Stomach (tissue), 9 donors: Measurements from ENCODE around the gene MSN. TPM values are rescaled to one million over a fixed set of nuclear protein-coding genes. Genes with fewer than 3 reads are reported as not detected.
"Not testable (repeated sequence)": the region's sequence is repeated elsewhere in the genome, so short reads cannot be mapped to it uniquely, and the experiment has no call there.

Experiments used
- DNase-seq, 2 donors: peaks; one replicate each; pipeline versions ENCODE4 v3.0.0 to v3.0.0-alpha.2; 2013 to 2019
- H3K27ac ChIP-seq, 5 donors: fragments of 200-600 bp in 4 of 5; sonication (generic) in 4 of 5; one replicate each; pipeline ENCODE4 v1.5.1; 2013 to 2019; ENCODE audit warnings: mild to moderate bottlenecking in 1 of 5, moderate library complexity in 1 of 5
- H3K27me3 ChIP-seq, 3 donors: fragments of 200-600 bp; sonication (generic); one replicate each; pipeline ENCODE4 v1.5.1; 2017 to 2019; ENCODE audit warnings: mixed run types in 1 of 3
- H3K36me3 ChIP-seq, 4 donors: fragments of 200-600 bp; sonication (generic); 1 replicate in 3 of 4; 2 replicates in 1 of 4; pipeline ENCODE4 v1.5.1; 2016 to 2019
- H3K4me1 ChIP-seq, 4 donors: fragments of 200-600 bp; sonication (generic); one replicate each; pipeline ENCODE4 v1.5.1; 2016 to 2019
- H3K4me3 ChIP-seq, 4 donors: fragments of 200-600 bp; sonication (generic) in 3 of 4; one replicate each; pipeline ENCODE4 v1.5.1; 2016 to 2019; ENCODE audit warnings: mild to moderate bottlenecking in 1 of 4
- H3K9me3 ChIP-seq, 4 donors: fragments of 200-600 bp; sonication (generic); one replicate each; pipeline ENCODE4 v1.5.1; 2016 to 2019
- EP300 ChIP-seq: sonication (generic); formaldehyde crosslinking; IDR thresholded peaks from one replicate; pipeline ENCODE4 v1.6.1; 2017; ENCODE audit warnings: antibody characterized with exemption
- POLR2A ChIP-seq, 4 donors: fragments of 450-650 bp; IDR thresholded peaks; one replicate each; pipeline ENCODE4 v1.6.1; 2016; ENCODE audit warnings: antibody characterized with exemption in 4 of 4, control low read depth in 2 of 4, mild to moderate bottlenecking in 1 of 4, moderate library complexity in 1 of 4
- POLR2AphosphoS5 ChIP-seq, 3 donors: sonication (generic); formaldehyde crosslinking; IDR thresholded peaks; one replicate each; pipeline ENCODE4 v1.6.1; 2016; ENCODE audit warnings: antibody characterized with exemption in 3 of 3
- WGBS, 5 donors: extraction: QIAGEN DNeasy Blood & Tissue Kit in 3 of 5; methylation state at CpG; one replicate each; pipeline versions ENCODE4 v1.1.5 to v1.1.7; 2013 to 2018; 5-methylcytosine and 5-hydroxymethylcytosine counted together
- intact Hi-C: fragments of 100-400 bp; cut with DNase I; formaldehyde crosslinking; loops from one replicate; pipeline ENCODE4 v1.15.1; 2023; ENCODE audit warnings: low total_unique reads
- polyA plus RNA-seq, 3 donors: library from polyadenylated mRNA; stranded (reverse); fragments of 200-250 nt; gene quantifications; one replicate each; pipeline ENCODE4 v1.2.3, GENCODE V29; 2013
- total RNA-seq, 5 donors: library from RNA; depleted of rRNA; stranded (reverse); fragments of >200 nt; gene quantifications; one replicate each; pipeline versions ENCODE4 v1.1.0 to v1.2.3, GENCODE V29; 2014 to 2016
- TF ChIP-seq, protein P1 (sequence below), 7 experiments: fragments of 450-650 bp in 4 of 7; fragments of 200-600 bp in 3 of 7; sonication (generic) in 3 of 7; IDR thresholded peaks; one replicate each; pipeline ENCODE4 v1.5.1; 2016 to 2019; ENCODE audit warnings: antibody characterized with exemption in 7 of 7, control low read depth in 2 of 7, mild to moderate bottlenecking in 1 of 7
- donor health status: healthy with polysubstance abuse.
- donor health status: Bipolar disorder and iron deficiency.
- donor health status: healthy.

The MSN gene
- total and polyA plus RNA-seq, 8 donors = 50.0 to 90.2 (median 73.1) TPM

DNA sequence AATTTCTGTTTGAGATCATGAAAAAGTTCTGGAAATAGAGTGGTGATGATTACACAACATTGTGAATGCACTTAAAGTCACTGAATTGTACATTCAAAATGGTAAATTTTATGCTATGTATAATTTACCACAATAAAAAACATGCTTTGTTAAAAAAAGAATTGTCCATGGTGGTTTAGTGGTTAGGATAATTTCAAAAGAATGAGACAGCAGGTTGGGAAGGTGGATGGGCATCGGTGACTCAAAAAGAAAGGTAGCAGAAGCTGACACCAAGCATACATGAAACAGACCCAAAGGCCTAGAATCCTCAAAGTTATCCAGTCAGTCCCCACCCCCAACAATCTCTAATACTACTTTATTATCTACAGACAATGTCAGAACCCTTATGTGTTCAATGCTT is 91.1 kb downstream of the MSN start:
- H3K4me3 ChIP-seq = no peak overlapping the region

DNA sequence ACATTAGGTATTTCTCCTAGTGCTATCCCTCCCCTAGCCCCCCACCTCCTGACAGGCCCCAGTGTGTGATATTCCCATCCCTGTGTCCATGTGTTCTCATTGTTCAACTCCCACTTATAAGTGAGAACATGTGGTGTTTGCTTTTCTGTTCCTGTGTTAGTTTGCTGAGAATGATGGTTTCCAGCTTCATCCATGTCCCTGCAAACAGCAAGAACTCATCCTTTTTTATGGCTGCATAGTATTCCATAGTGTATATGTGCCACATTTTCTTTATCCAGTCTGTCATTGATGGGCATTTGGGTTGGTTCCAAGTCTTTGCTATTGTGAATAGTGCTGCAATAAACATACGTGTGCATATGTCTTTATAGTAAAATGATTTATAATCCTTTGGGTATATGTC is 92.1 kb downstream of the MSN start:
- intact Hi-C loops, H3K9me3 ChIP-seq, H3K27me3 ChIP-seq, H3K4me3 ChIP-seq, DNase-seq, H3K36me3 ChIP-seq, H3K27ac ChIP-seq, H3K4me1 ChIP-seq: not testable (repeated sequence)
- WGBS, 5 donors = 67 to 100% (median 80%) methylated on average over 1 of the region's 1 CpG

More for the DNA sequence above, 91.1 kb downstream of the MSN start:
- Histone ChIP-seq H3K9me3 (peaks cover 0 to 20% (median 8%) of the 10 kb centered on the region in 4 donors), H3K27ac (no peak overlapping the region), H3K27me3 (no peaks in the 10 kb centered on the region), H3K4me1 (no peaks in the 10 kb centered on the region), H3K36me3 (no peaks in the 10 kb centered on the region)
- WGBS, 5 donors = 71 to 90% (median 88%) methylated on average over 1 of the region's 1 CpG
- DNase-seq = no peak
- intact Hi-C loops = no loop called here
- no peak for TF ChIP-seq EP300

DNA sequence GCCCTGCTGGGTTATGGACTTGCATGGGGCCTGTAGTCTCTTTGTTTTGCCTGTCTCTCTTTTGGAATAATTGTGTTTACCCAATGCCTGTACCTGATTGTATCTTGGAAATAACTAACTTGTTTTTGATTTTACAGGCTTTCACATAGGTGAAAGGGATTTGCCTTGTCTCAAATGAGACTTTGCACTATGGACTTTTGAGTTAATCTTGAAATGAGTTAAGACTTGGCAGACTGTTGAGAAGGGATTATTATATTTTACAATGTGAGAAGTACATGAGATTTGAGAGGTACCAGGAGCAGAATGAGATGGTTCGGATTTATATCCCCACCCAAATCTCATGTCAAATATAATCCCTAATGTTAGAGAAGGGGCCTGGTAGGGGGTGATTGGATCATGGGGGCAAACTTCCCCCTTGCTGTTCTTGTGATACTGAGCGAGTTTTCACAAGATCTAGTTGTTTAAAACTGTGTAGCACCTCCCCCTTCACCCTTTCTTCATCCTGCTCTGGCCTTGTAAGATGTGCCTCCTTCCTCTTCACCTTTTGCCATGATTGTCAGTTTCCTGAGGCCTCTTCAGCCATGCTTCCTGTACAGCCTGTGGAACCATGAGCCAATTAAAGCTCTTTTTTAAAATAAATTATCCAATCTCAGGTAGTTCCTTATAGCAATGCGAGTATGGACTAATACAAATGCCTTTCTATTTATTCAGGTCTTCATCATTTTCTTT is 102.3 kb downstream of the MSN start:
- intact Hi-C loops = no loop called here
- TF ChIP-seq POLR2A (IDR thresholded peaks at IDR 0.05) (no peak), POLR2AphosphoS5 (IDR thresholded peaks at IDR 0.05) (no peak), EP300 (no peak)
- TF ChIP-seq, protein P1, sequence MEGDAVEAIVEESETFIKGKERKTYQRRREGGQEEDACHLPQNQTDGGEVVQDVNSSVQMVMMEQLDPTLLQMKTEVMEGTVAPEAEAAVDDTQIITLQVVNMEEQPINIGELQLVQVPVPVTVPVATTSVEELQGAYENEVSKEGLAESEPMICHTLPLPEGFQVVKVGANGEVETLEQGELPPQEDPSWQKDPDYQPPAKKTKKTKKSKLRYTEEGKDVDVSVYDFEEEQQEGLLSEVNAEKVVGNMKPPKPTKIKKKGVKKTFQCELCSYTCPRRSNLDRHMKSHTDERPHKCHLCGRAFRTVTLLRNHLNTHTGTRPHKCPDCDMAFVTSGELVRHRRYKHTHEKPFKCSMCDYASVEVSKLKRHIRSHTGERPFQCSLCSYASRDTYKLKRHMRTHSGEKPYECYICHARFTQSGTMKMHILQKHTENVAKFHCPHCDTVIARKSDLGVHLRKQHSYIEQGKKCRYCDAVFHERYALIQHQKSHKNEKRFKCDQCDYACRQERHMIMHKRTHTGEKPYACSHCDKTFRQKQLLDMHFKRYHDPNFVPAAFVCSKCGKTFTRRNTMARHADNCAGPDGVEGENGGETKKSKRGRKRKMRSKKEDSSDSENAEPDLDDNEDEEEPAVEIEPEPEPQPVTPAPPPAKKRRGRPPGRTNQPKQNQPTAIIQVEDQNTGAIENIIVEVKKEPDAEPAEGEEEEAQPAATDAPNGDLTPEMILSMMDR (IDR thresholded peaks at IDR 0.05) = no peak
- WGBS, 5 donors = 50 to 72% (median 63%) methylated on average over 3 of the region's 3 CpGs
- Histone ChIP-seq H3K9me3 (no peaks in the 10 kb centered on the region), H3K27me3 (peaks cover 0 to 7% (median 0%) of the 10 kb centered on the region in 3 donors), H3K4me1 (no peaks in the 10 kb centered on the region), H3K27ac (no peak overlapping the region), H3K36me3 (no peaks in the 10 kb centered on the region), H3K4me3 (no peak overlapping the region)
- DNase-seq = no peak

DNA sequence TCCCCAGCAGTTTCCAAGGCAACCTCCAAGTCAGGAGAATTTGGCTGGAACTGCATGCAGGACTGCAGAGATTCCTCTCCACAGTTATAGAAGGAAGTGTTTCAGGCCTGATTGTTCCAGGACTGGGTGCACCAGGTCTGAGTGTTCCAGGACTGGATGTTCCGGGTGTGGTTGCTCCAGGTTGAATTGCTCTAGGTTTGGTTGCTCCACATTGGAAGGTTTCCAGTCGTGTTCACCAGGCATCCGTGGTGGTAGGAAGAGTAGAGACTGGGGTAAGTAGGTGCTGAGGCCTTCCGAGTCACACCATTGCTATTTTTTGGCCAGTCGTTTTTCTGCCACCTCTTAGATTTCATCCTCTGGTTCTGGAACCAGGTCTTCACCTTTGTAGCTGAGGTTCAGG is 105.4 kb downstream of the MSN start:
- no peak for TF ChIP-seq POLR2AphosphoS5 (IDR thresholded peaks at IDR 0.05)
- TF ChIP-seq, protein P1 (IDR thresholded peaks at IDR 0.05) = no peak
- no peak for TF ChIP-seq POLR2A (IDR thresholded peaks at IDR 0.05)
- TF ChIP-seq EP300 = no peak
- H3K4me1 ChIP-seq = no peaks in the 10 kb centered on the region
- DNase-seq = no peak
- H3K36me3 ChIP-seq = no peaks in the 10 kb centered on the region
- WGBS, 5 donors = 62 to 80% (median 75%) methylated on average over 5 of the region's 5 CpGs
- H3K27ac ChIP-seq = no peak overlapping the region
- no peaks in the 10 kb centered on the region for H3K27me3 ChIP-seq
- H3K4me3 ChIP-seq = no peak overlapping the region
- intact Hi-C loops = no loop called here
- no peaks in the 10 kb centered on the region for H3K9me3 ChIP-seq

DNA sequence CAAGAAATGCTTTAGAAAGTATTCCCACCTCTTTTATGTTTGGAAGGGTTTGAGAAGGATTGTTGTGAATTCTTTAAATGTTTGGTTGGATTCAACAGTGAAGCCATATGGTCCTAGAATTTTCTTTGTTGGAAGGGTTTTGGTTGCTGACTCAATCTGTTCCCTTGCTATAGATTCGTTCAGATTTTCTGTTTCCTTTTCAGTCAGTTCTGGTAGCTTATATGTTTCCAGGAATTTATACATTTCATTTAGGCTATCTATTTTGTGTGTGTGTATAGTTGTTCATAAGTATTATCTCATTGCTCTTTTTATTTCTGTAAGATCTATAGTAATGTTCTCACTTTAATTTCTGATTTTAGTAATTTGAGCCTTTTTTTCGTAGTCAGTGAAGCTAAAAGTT is 114.4 kb downstream of the MSN start:
- H3K27me3 ChIP-seq = no peaks in the 10 kb centered on the region
- no peaks in the 10 kb centered on the region for H3K36me3 ChIP-seq
- TF ChIP-seq, protein P1 (IDR thresholded peaks at IDR 0.05) = no peak
- no peak for TF ChIP-seq POLR2A (IDR thresholded peaks at IDR 0.05)
- TF ChIP-seq POLR2AphosphoS5 (IDR thresholded peaks at IDR 0.05) = no peak
- TF ChIP-seq EP300 = no peak
- H3K4me1 ChIP-seq = no peaks in the 10 kb centered on the region
- no peak overlapping the region for H3K4me3 ChIP-seq
- WGBS, 5 donors = 70 to 86% (median 77%) methylated on average over 2 of the region's 2 CpGs
- H3K27ac ChIP-seq = no peak overlapping the region
- intact Hi-C loops = no loop called here
- no peak for DNase-seq
- H3K9me3 ChIP-seq = no peaks in the 10 kb centered on the region
